Measurements from ENCODE around the gene DCC. TPM values are rescaled to one million over a fixed set of nuclear protein-coding genes. Genes with fewer than 3 reads are reported as not detected.

The DCC gene
- polyA plus RNA-seq, 1 of the 3 experiments (the other 2 are of a cell fraction) = 0.20 TPM

DNA sequence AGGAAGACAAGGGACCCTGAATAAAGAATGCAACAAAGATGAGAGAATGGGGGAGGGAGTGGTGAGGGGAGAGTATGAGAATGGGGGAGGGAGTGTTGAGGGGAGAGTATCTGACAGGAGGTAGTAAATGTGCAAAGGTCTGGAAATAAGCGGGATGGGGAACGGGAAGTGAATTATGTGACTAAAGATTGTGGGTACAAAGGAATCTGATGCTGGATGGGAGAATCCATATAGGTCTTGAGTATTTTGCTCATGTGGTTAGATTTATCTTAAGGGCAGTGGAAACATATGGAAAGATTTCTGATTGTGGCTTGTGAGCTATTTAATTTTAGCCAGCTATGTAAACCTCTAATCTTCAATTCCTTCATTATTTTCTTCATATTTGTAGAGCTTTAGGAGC is 593.4 kb downstream of the DCC start (continued):
- no peak for TF ChIP-seq CHD2 (IDR thresholded peaks at IDR 0.05; ENCODE audit: low read length, partially characterized antibody)
- TF ChIP-seq RCOR1 (IDR thresholded peaks at IDR 0.05; ENCODE audit: low read length) = no peak
- no peak for TF ChIP-seq MEF2A (IDR thresholded peaks at IDR 0.05; ENCODE audit: borderline replicate concordance, low read depth)
- no peak for TF ChIP-seq JUND (IDR thresholded peaks at IDR 0.05)
- TF ChIP-seq, protein P1, sequence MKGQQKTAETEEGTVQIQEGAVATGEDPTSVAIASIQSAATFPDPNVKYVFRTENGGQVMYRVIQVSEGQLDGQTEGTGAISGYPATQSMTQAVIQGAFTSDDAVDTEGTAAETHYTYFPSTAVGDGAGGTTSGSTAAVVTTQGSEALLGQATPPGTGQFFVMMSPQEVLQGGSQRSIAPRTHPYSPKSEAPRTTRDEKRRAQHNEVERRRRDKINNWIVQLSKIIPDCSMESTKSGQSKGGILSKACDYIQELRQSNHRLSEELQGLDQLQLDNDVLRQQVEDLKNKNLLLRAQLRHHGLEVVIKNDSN (IDR thresholded peaks at IDR 0.05; ENCODE audit: borderline replicate concordance, low read depth) = no peak
- TF ChIP-seq, protein P2, sequence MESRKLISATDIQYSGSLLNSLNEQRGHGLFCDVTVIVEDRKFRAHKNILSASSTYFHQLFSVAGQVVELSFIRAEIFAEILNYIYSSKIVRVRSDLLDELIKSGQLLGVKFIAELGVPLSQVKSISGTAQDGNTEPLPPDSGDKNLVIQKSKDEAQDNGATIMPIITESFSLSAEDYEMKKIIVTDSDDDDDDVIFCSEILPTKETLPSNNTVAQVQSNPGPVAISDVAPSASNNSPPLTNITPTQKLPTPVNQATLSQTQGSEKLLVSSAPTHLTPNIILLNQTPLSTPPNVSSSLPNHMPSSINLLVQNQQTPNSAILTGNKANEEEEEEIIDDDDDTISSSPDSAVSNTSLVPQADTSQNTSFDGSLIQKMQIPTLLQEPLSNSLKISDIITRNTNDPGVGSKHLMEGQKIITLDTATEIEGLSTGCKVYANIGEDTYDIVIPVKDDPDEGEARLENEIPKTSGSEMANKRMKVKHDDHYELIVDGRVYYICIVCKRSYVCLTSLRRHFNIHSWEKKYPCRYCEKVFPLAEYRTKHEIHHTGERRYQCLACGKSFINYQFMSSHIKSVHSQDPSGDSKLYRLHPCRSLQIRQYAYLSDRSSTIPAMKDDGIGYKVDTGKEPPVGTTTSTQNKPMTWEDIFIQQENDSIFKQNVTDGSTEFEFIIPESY (IDR thresholded peaks at IDR 0.05; ENCODE audit: borderline replicate concordance, low read depth) = no peak
- TF ChIP-seq, protein P3, sequence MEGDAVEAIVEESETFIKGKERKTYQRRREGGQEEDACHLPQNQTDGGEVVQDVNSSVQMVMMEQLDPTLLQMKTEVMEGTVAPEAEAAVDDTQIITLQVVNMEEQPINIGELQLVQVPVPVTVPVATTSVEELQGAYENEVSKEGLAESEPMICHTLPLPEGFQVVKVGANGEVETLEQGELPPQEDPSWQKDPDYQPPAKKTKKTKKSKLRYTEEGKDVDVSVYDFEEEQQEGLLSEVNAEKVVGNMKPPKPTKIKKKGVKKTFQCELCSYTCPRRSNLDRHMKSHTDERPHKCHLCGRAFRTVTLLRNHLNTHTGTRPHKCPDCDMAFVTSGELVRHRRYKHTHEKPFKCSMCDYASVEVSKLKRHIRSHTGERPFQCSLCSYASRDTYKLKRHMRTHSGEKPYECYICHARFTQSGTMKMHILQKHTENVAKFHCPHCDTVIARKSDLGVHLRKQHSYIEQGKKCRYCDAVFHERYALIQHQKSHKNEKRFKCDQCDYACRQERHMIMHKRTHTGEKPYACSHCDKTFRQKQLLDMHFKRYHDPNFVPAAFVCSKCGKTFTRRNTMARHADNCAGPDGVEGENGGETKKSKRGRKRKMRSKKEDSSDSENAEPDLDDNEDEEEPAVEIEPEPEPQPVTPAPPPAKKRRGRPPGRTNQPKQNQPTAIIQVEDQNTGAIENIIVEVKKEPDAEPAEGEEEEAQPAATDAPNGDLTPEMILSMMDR (IDR thresholded peaks at IDR 0.05) = no peak
- TF ChIP-seq MXI1 (IDR thresholded peaks at IDR 0.05; ENCODE audit: low read depth, low read length) = no peak

DNA sequence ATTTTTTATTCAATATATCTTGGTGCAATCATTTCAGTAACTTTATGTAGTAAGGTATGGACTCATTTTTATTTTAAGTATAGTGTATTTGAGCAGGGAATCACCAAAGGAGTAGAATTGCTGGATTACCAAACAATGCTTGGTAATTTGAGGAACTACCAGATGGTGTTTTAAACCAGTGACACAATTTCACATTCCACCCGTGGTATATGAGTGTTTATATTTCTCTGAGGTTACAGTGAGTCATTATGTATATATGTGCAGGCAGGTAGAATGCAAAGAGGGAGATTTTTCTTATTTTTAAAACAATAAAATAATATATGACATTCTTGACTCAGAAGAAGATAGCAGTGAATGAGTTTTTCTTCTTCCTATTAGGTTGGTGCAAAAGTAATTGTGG is 596.9 kb downstream of the DCC start:
- POLR2A ChIA-PET = no interaction called here
- Histone ChIP-seq H3K9me3 (peaks cover 3% of the 10 kb centered on the region; the same call in 1 of the 2 replicates), H3K27me3 (ENCODE audit: insufficient read depth) (no peaks in the 10 kb centered on the region), H3F3A (replicated peaks; ENCODE audit: insufficient read depth) (no peaks in the 10 kb centered on the region), H3K9me2 (no peaks in the 10 kb centered on the region), H3K4me2 (no peak overlapping the region), H4K20me1 (ENCODE audit: insufficient read depth) (no peaks in the 10 kb centered on the region), H3K9ac (no peak overlapping the region), H3K4me3 (ENCODE audit: low read depth in 2 of 2, low read length in 1 of 2) (no peak overlapping the region), H3K4me1 (ENCODE audit: control insufficient read depth in 1 of 2, insufficient read depth in 2 of 2, low read depth in 1 of 2, low read length in 1 of 2) (no peaks in the 10 kb centered on the region), H3K79me2 (ENCODE audit: insufficient read depth) (no peaks in the 10 kb centered on the region), H3K36me3 (replicated peaks in 1 of 2; ENCODE audit: control insufficient read depth in 1 of 2, insufficient read depth in 2 of 2, low read length in 1 of 2) (no peaks in the 10 kb centered on the region), H3K27ac (ENCODE audit: low read depth in 2 of 2, low read length in 1 of 2) (no peak overlapping the region), H2AFZ (ENCODE audit: low read depth) (no peak overlapping the region)
- TF ChIP-seq EZH2phosphoT487 (IDR thresholded peaks at IDR 0.05; ENCODE audit: borderline replicate concordance, low read depth) (no peak), MEF2A (IDR thresholded peaks at IDR 0.05; ENCODE audit: borderline replicate concordance, low read depth) (no peak), NRF1 (IDR thresholded peaks at IDR 0.05; ENCODE audit: low read depth, low read length) (no peak), EP300 (IDR thresholded peaks at IDR 0.05; ENCODE audit: borderline replicate concordance in 1 of 2, low read depth in 1 of 2, low read length in 1 of 2) (no peak), ELF1 (IDR thresholded peaks at IDR 0.05) (no peak), YY1 (IDR thresholded peaks at IDR 0.05; ENCODE audit: low read depth) (no peak), TEAD4 (IDR thresholded peaks at IDR 0.05; ENCODE audit: borderline replicate concordance, insufficient read depth) (no peak), RCOR1 (IDR thresholded peaks at IDR 0.05; ENCODE audit: low read length) (no peak), JUND (IDR thresholded peaks at IDR 0.05) (no peak), GABPA (IDR thresholded peaks at IDR 0.05; ENCODE audit: low read depth) (no peak), FOSL2 (IDR thresholded peaks at IDR 0.05; ENCODE audit: borderline replicate concordance, low read depth) (no peak)
- TF ChIP-seq, protein P4, sequence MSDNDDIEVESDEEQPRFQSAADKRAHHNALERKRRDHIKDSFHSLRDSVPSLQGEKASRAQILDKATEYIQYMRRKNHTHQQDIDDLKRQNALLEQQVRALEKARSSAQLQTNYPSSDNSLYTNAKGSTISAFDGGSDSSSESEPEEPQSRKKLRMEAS (IDR thresholded peaks at IDR 0.05; ENCODE audit: low read depth) = no peak
- TF ChIP-seq, protein P5, sequence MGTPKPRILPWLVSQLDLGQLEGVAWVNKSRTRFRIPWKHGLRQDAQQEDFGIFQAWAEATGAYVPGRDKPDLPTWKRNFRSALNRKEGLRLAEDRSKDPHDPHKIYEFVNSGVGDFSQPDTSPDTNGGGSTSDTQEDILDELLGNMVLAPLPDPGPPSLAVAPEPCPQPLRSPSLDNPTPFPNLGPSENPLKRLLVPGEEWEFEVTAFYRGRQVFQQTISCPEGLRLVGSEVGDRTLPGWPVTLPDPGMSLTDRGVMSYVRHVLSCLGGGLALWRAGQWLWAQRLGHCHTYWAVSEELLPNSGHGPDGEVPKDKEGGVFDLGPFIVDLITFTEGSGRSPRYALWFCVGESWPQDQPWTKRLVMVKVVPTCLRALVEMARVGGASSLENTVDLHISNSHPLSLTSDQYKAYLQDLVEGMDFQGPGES (IDR thresholded peaks at IDR 0.05; ENCODE audit: low read depth, low read length) = no peak
- TF ChIP-seq, protein P2 (IDR thresholded peaks at IDR 0.05; ENCODE audit: borderline replicate concordance, low read depth) = no peak
- TF ChIP-seq, protein P3 (IDR thresholded peaks at IDR 0.05) = no peak
- CTCF ChIA-PET = no interaction called here
- no peak for DNase-seq
- 6% methylated on average over 1 of the region's 1 CpG for WGBS (ENCODE audit: low lambda C conversion rate)
